Gastroesophageal sphincter (tissue), 4 donors: Measurements from ENCODE around the gene ADAM19. TPM values are rescaled to one million over a fixed set of nuclear protein-coding genes. Genes with fewer than 3 reads are reported as not detected.
A peak's percentile ranks its signal among the peaks of the same experiment; 100 is the strongest.

Experiments used
- ATAC-seq: fragments of 150-250 bp; one replicate; pipeline ENCODE4 v1.9.1; 2016; ENCODE audit warnings: mild to moderate bottlenecking, moderate library complexity
- H3K27ac ChIP-seq, 4 donors: fragments of 200-600 bp; sonication (generic) in 3 of 4; 1 replicate in 3 of 4; 2 replicates in 1 of 4; pipeline ENCODE4 v1.5.1; 2016 to 2019
- H3K27me3 ChIP-seq: fragments of 200-600 bp; sonication (generic); one replicate; pipeline ENCODE4 v1.5.1; 2019
- H3K36me3 ChIP-seq, 2 donors: fragments of 200-600 bp; sonication (generic); one replicate each; pipeline ENCODE4 v1.5.1; 2019; ENCODE audit warnings: control low read depth in 1 of 2
- H3K4me1 ChIP-seq, 3 donors: fragments of 200-600 bp; sonication (generic); 1 replicate in 2 of 3; 2 replicates in 1 of 3; pipeline ENCODE4 v1.5.1; 2016 to 2019; ENCODE audit warnings: control low read depth in 2 of 3
- H3K4me3 ChIP-seq, 2 donors: fragments of 200-600 bp; sonication (generic); one replicate each; pipeline ENCODE4 v1.5.1; 2019; ENCODE audit warnings: mild to moderate bottlenecking in 1 of 2, moderate library complexity in 1 of 2
- H3K9me3 ChIP-seq, 3 donors: fragments of 200-600 bp; sonication (generic); one replicate each; pipeline ENCODE4 v1.5.1; 2017 to 2019; ENCODE audit warnings: control low read depth in 2 of 3
- CTCF ChIP-seq, 4 experiments: fragments of 200-600 bp in 2 of 4; fragments of 450-650 bp in 2 of 4; sonication (generic) in 1 of 4; IDR thresholded peaks; one replicate each; pipeline ENCODE4 v1.5.1; 2017 to 2019; ENCODE audit warnings: antibody characterized with exemption in 4 of 4, mild to moderate bottlenecking in 2 of 4, moderate library complexity in 2 of 4
- EP300 ChIP-seq: sonication (generic); formaldehyde crosslinking; IDR thresholded peaks from one replicate; pipeline ENCODE4 v1.6.1; 2017; ENCODE audit warnings: antibody characterized with exemption, mild to moderate bottlenecking
- POLR2A ChIP-seq, 2 donors: fragments of 450-650 bp; IDR thresholded peaks; one replicate each; pipeline ENCODE4 v1.6.1; 2017; ENCODE audit warnings: antibody characterized with exemption in 2 of 2, mild to moderate bottlenecking in 2 of 2, moderate library complexity in 1 of 2
- POLR2AphosphoS5 ChIP-seq: sonication (generic); formaldehyde crosslinking; IDR thresholded peaks from one replicate; pipeline ENCODE4 v1.6.1; 2017; ENCODE audit warnings: antibody characterized with exemption
- WGBS, 2 donors: methylation state at CpG; one replicate each; pipeline ENCODE4 v1.1.5; 2018; ENCODE audit warnings: low coverage in 1 of 2; 5-methylcytosine and 5-hydroxymethylcytosine counted together
- total RNA-seq, 4 donors: library from RNA; depleted of rRNA; stranded (reverse); fragments of >200 nt; gene quantifications; one replicate each; pipeline ENCODE4 v1.1.0, GENCODE V29; 2016

Gene ADAM19
- total RNA-seq, 4 donors from 2014 or later, result 19.3 to 38.5 (median 31.2) TPM

GRCh38 chr5:157545610-157546310, 29.8 kb downstream of the ADAM19 start:
- no peaks in the 10 kb centered on the region for H3K9me3 ChIP-seq
- no peaks in the 10 kb centered on the region for H3K36me3 ChIP-seq
- H3K4me3 ChIP-seq, result no peak overlapping the region
- TF ChIP-seq POLR2AphosphoS5 (peak; percentile 31), CTCF (IDR thresholded peaks at IDR 0.05) (no peak), EP300 (no peak)
- H3K27me3 ChIP-seq, result no peaks in the 10 kb centered on the region
- ATAC-seq, result no peak
- peaks cover 39 to 100% (median 44%) of the 10 kb centered on the region in 3 donors for H3K4me1 ChIP-seq
- peak overlapping the region; percentile 75 to 86 (median 84) for H3K27ac ChIP-seq
- WGBS, 2 donors, result 66 to 93% methylated on average over 2 to 3 of the region's 4 CpGs

- Histone ChIP-seq H3K9me3 (no peaks in the 10 kb centered on the region), H3K4me1 (peaks cover 38 to 100% (median 52%) of the 10 kb centered on the region in 3 donors), H3K36me3 (no peaks in the 10 kb centered on the region), H3K27me3 (no peaks in the 10 kb centered on the region), H3K27ac (peak overlapping the region; percentile 75 to 86 (median 84)), H3K4me3 (no peak overlapping the region)
- TF ChIP-seq POLR2A (IDR thresholded peaks at IDR 0.05) (no peak), CTCF (IDR thresholded peaks at IDR 0.05) (no peak), EP300 (no peak), POLR2AphosphoS5 (no peak)
- 85 to 89% methylated on average over 6 to 7 of the region's 7 CpGs for WGBS, 2 donors
- ATAC-seq, result no peak
Measured at GRCh38 chr5:157544623-157544989, 31.0 kb downstream of the ADAM19 start.

GRCh38 chr5:157543825-157544622, 31.6 kb downstream of the ADAM19 start:
- WGBS, 2 donors, result 29% methylated on average over 5 to 9 of the region's 10 CpGs
- peak overlapping the region; percentile 75 to 86 (median 84) for H3K27ac ChIP-seq
- ATAC-seq, result peak; percentile 24
- H3K4me1 ChIP-seq, result peaks cover 33 to 100% (median 49%) of the 10 kb centered on the region in 3 donors
- no peak overlapping the region for H3K4me3 ChIP-seq
- no peaks in the 10 kb centered on the region for H3K9me3 ChIP-seq
- no peaks in the 10 kb centered on the region for H3K36me3 ChIP-seq
- TF ChIP-seq POLR2AphosphoS5 (peak; percentile 91), CTCF (IDR thresholded peaks at IDR 0.05) (no peak)
- no peaks in the 10 kb centered on the region for H3K27me3 ChIP-seq

GRCh38 chr5:157542282-157543000, 33.1 kb downstream of the ADAM19 start:
- Histone ChIP-seq H3K27me3 (no peaks in the 10 kb centered on the region), H3K4me3 (no peak overlapping the region), H3K27ac (peak overlapping the region; percentile 75 to 86 (median 84)), H3K9me3 (no peaks in the 10 kb centered on the region), H3K36me3 (peaks cover 0 to 4% of the 10 kb centered on the region in 2 donors), H3K4me1 (peaks cover 22 to 100% (median 39%) of the 10 kb centered on the region in 3 donors)
- TF ChIP-seq CTCF (IDR thresholded peaks at IDR 0.05), result no peak
- no peak for TF ChIP-seq EP300
- peak; percentile 31 for TF ChIP-seq POLR2AphosphoS5
- no peak for TF ChIP-seq POLR2A (IDR thresholded peaks at IDR 0.05)
- ATAC-seq, result no peak
- WGBS, 2 donors, result 51 to 52% methylated on average over 4 to 7 of the region's 14 CpGs
